ENCODE data around the gene GSTM1. TPM values are rescaled to one million over a fixed set of nuclear protein-coding genes. Genes with fewer than 3 reads are reported as not detected.
A peak's percentile ranks its signal among the peaks of the same experiment; 100 is the strongest.

GSTM1 gene
- total RNA-seq, 1 donor from 2014 or later = 91.5 TPM

- DNase-seq (ENCODE audit: low spot score) (no peak), ATAC-seq (no peak)
- intact Hi-C loops (cut with DNase I) = no loop called here
Observed at GRCh38 chr1:109718495-109718894, 30.9 kb downstream of the GSTM1 start.

GRCh38 chr1:109719337-109719837 is 31.8 kb downstream of the GSTM1 start:
- intact Hi-C loops (cut with DNase I) = no loop called here
- DNase-seq (ENCODE audit: low spot score) (no peak), ATAC-seq (no peak)

- no peak for ATAC-seq
- intact Hi-C loops (cut with DNase I) = no loop called here
- DNase-seq (ENCODE audit: low spot score) = no peak
Observed at GRCh38 chr1:109721042-109721441, 33.4 kb downstream of the GSTM1 start.

- ATAC-seq = no peak
- intact Hi-C loops (cut with DNase I) = no loop called here
- no peak for DNase-seq (ENCODE audit: low spot score)
Observed at GRCh38 chr1:109721971-109722370, 34.4 kb downstream of the GSTM1 start.

- ATAC-seq (no peak), DNase-seq (ENCODE audit: low spot score) (no peak)
- intact Hi-C loops (cut with DNase I) = no loop called here
Observed at GRCh38 chr1:109722908-109723691, 35.5 kb downstream of the GSTM1 start.

- intact Hi-C loops (cut with DNase I) = loop anchor here (2.0 kb wide), 1 partner anchor 56 kb away; the partner anchor contains the start of gene GSTM2
- DNase-seq (ENCODE audit: low spot score) = no peak
- no peak for ATAC-seq
Observed at GRCh38 chr1:109724933-109725332, 37.3 kb downstream of the GSTM1 start.

GRCh38 chr1:109725510-109725909 is 37.9 kb downstream of the GSTM1 start:
- ATAC-seq = no peak

GRCh38 chr1:109726007-109726406 is 38.4 kb downstream of the GSTM1 start:
- intact Hi-C loops (cut with DNase I) = no loop called here
- ATAC-seq (no peak), DNase-seq (ENCODE audit: low spot score) (no peak)

More at GRCh38 chr1:109725510-109725909, 37.9 kb downstream of the GSTM1 start:
- no peak for DNase-seq (ENCODE audit: low spot score)
- intact Hi-C loops (cut with DNase I) = loop anchor here (2.0 kb wide), 1 partner anchor 57 kb away; the partner anchor contains the start of gene GSTM2

GRCh38 chr1:109726728-109727373 is 39.2 kb downstream of the GSTM1 start:
- ATAC-seq = no peak
- intact Hi-C loops (cut with DNase I) = no loop called here
- no peak for DNase-seq (ENCODE audit: low spot score)

- no peak for ATAC-seq
- no peak for DNase-seq (ENCODE audit: low spot score)
- intact Hi-C loops (cut with DNase I) = no loop called here
Observed at GRCh38 chr1:109728870-109729269, 41.3 kb downstream of the GSTM1 start.

- intact Hi-C loops (cut with DNase I) = no loop called here
- DNase-seq (ENCODE audit: low spot score) = no peak
- ATAC-seq = no peak
Observed at GRCh38 chr1:109730666-109731065, 43.0 kb downstream of the GSTM1 start.

- ATAC-seq (no peak), DNase-seq (ENCODE audit: low spot score) (no peak)
- intact Hi-C loops (cut with DNase I) = no loop called here
Observed at GRCh38 chr1:109732390-109732881, 44.8 kb downstream of the GSTM1 start.

- intact Hi-C loops (cut with DNase I) = no loop called here
- ATAC-seq (no peak), DNase-seq (ENCODE audit: low spot score) (no peak)
Observed at GRCh38 chr1:109733236-109733870, 45.7 kb downstream of the GSTM1 start.

- intact Hi-C loops (cut with DNase I) = no loop called here
- peak; percentile 98 for ATAC-seq
- peak; percentile 91 for DNase-seq (ENCODE audit: low spot score)
Observed at GRCh38 chr1:109739738-109740614, 52.4 kb downstream of the GSTM1 start.

- intact Hi-C loops (cut with DNase I) = no loop called here
- ATAC-seq = peak; percentile 40
- DNase-seq (ENCODE audit: low spot score) = no peak
Observed at GRCh38 chr1:109740615-109741373, 53.2 kb downstream of the GSTM1 start, which contains the start of gene GSTM3. Gene GSTM3 (minus strand): TSS chr1:109741038. CDS start chr1:109740287, 751 bp downstream.

Measured in sciatic nerve (tissue), 2 donors.